Kidney epithelial cell (primary cell): ENCODE measurements around the gene TMEM161B. TPM values are rescaled to one million over a fixed set of nuclear protein-coding genes. Genes with fewer than 3 reads are reported as not detected.

Experiments
- DNase-seq: peaks from one replicate; pipeline ENCODE4 v3.0.0-alpha.2; 2010; ENCODE audit warnings: low read depth
- H3K27me3 ChIP-seq: 2 replicates; pipeline ENCODE4 v1.6.0; 2011; ENCODE audit warnings: low read length; ENCODE audit not compliant: control insufficient read depth, insufficient read depth
- H3K36me3 ChIP-seq: 2 replicates; pipeline ENCODE4 v1.5.1; 2011; ENCODE audit warnings: low read length; ENCODE audit not compliant: control insufficient read depth, insufficient read depth
- H3K4me3 ChIP-seq: 2 replicates; pipeline ENCODE4 v1.5.1; 2011; ENCODE audit warnings: low read depth, mild to moderate bottlenecking, control low read depth, low read length
- total RNA-seq: library from RNA; depleted of rRNA; stranded (reverse); fragments of >200 nt; gene quantifications from 2 replicates; pipeline ENCODE4 v1.2.3, GENCODE V29; 2015
- TF ChIP-seq, protein P1 (sequence below): IDR thresholded peaks from 2 replicates; pipeline ENCODE4 v1.5.1; 2011; ENCODE audit warnings: mild to moderate bottlenecking, moderate library complexity, low read length, control low read depth, inconsistent platforms; ENCODE audit not compliant: insufficient read depth, poor library complexity, severe bottlenecking

The TMEM161B gene
- total RNA-seq, 1 donor from 2014 or later: 10.4 TPM

- no peak for DNase-seq
- H3K4me3 ChIP-seq: no peak overlapping the region
- TF ChIP-seq, protein P1, sequence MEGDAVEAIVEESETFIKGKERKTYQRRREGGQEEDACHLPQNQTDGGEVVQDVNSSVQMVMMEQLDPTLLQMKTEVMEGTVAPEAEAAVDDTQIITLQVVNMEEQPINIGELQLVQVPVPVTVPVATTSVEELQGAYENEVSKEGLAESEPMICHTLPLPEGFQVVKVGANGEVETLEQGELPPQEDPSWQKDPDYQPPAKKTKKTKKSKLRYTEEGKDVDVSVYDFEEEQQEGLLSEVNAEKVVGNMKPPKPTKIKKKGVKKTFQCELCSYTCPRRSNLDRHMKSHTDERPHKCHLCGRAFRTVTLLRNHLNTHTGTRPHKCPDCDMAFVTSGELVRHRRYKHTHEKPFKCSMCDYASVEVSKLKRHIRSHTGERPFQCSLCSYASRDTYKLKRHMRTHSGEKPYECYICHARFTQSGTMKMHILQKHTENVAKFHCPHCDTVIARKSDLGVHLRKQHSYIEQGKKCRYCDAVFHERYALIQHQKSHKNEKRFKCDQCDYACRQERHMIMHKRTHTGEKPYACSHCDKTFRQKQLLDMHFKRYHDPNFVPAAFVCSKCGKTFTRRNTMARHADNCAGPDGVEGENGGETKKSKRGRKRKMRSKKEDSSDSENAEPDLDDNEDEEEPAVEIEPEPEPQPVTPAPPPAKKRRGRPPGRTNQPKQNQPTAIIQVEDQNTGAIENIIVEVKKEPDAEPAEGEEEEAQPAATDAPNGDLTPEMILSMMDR: no peak
These were observed 109.1 kb downstream of the TMEM161B start for GRCh38 chr5:88159591-88159990.

GRCh38 chr5:88158056-88158455, 110.6 kb downstream of the TMEM161B start:
- no peak overlapping the region for H3K4me3 ChIP-seq
- TF ChIP-seq, protein P1: no peak
- no peaks in the 10 kb centered on the region for H3K36me3 ChIP-seq
- no peak for DNase-seq
- H3K27me3 ChIP-seq: no peaks in the 10 kb centered on the region

More at GRCh38 chr5:88159591-88159990, 109.1 kb downstream of the TMEM161B start:
- Histone ChIP-seq H3K27me3 (no peaks in the 10 kb centered on the region), H3K36me3 (no peaks in the 10 kb centered on the region)

GRCh38 chr5:88154891-88155290, 113.8 kb downstream of the TMEM161B start:
- no peaks in the 10 kb centered on the region for H3K36me3 ChIP-seq
- no peak overlapping the region for H3K4me3 ChIP-seq
- no peak for DNase-seq
- TF ChIP-seq, protein P1: no peak
- H3K27me3 ChIP-seq: peaks cover 2% of the 10 kb centered on the region

DNA sequence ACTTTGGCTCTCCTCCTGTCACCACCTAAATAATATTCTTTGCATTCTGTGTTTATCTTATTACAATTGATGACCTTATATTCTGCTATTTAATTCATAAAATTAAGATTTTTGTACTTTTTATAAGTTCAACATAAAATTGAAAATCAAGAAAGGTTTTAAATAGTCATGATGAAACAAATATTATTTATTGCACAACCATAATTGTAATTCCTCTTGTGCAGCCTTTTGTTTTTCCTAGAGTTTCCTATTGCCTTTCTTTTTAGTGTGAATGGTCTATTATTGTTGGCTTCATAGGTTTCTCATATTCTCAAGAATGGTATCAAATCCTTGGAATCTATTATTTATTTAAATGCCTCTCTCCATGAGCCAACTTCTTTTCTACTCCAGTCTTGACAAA, 117.9 kb downstream of the TMEM161B start:
- DNase-seq: no peak
- H3K36me3 ChIP-seq: no peaks in the 10 kb centered on the region
- peaks cover 11% of the 10 kb centered on the region for H3K27me3 ChIP-seq
- no peak overlapping the region for H3K4me3 ChIP-seq
- TF ChIP-seq, protein P1: no peak

- no peaks in the 10 kb centered on the region for H3K36me3 ChIP-seq
- TF ChIP-seq, protein P1: no peak
- H3K27me3 ChIP-seq: peaks cover 51% of the 10 kb centered on the region
- no peak overlapping the region for H3K4me3 ChIP-seq
- no peak for DNase-seq
These were observed 122.8 kb downstream of the TMEM161B start for GRCh38 chr5:88145611-88146467.

DNA sequence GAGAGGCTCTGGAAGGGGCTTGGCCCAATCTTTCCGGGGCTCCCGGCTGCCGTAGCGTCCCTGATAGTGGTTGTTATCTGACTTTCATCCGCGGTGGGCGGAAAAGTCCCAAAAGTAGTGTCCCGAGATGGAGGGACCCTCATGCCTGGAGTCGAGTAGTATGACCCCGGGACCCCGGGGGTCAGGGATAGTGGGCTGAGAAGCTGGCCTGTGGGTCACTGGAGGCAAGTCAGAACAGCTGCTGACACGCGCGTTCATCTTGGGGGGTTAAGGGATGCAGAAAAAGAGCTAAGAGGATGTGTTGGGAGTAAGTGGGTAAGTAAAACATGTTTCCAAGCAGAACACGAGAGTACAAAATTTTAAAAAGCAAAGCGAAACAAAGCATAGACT, 123.4 kb downstream of the TMEM161B start:
- no peaks in the 10 kb centered on the region for H3K36me3 ChIP-seq
- no peak for DNase-seq
- no peak overlapping the region for H3K4me3 ChIP-seq
- TF ChIP-seq, protein P1: no peak
- peaks cover 58% of the 10 kb centered on the region for H3K27me3 ChIP-seq
